HepG2 (cell line): ENCODE results near the gene BAHCC1. TPM values are rescaled to one million over a fixed set of nuclear protein-coding genes. Genes with fewer than 3 reads are reported as not detected.

Source experiments
- ARNT ChIP-seq: fragments of 450-650 bp; IDR thresholded peaks from 2 replicates; pipeline ENCODE4 v1.6.1; 2017
- CHD4 ChIP-seq: fragments of 200-600 bp; sonication (generic); IDR thresholded peaks from 2 replicates; pipeline ENCODE4 v1.7.0; 2017; ENCODE audit warnings: mild to moderate bottlenecking, low read length, borderline replicate concordance
- FLYWCH1 ChIP-seq: sonication (generic); formaldehyde crosslinking; IDR thresholded peaks from 2 replicates; pipeline ENCODE4 v1.8.1; 2023; ENCODE audit warnings: mild to moderate bottlenecking, missing genetic modification reagents
- KIAA2018 ChIP-seq: sonication (generic); formaldehyde crosslinking; IDR thresholded peaks from 2 replicates; pipeline ENCODE4 v1.5.0; 2020; ENCODE audit warnings: mild to moderate bottlenecking, missing genetic modification reagents, borderline replicate concordance
- MXD1 ChIP-seq: sonication (generic); formaldehyde crosslinking; IDR thresholded peaks from 2 replicates; pipeline ENCODE4 v1.4.0; 2020; ENCODE audit warnings: mild to moderate bottlenecking, missing genetic modification reagents
- RNF219 ChIP-seq: sonication (generic); formaldehyde crosslinking; IDR thresholded peaks from 2 replicates; pipeline ENCODE4 v1.5.0; 2020; ENCODE audit warnings: mild to moderate bottlenecking, missing genetic modification reagents
- SAFB2 ChIP-seq: sonication (generic); formaldehyde crosslinking; IDR thresholded peaks from 2 replicates; pipeline ENCODE4 v1.5.1; 2020; ENCODE audit warnings: missing genetic modification reagents, low read depth, mild to moderate bottlenecking, borderline replicate concordance
- TFAP4 ChIP-seq: sonication (generic); IDR thresholded peaks from 2 replicates; pipeline ENCODE4 v1.6.1; 2016; ENCODE audit warnings: low read depth, borderline replicate concordance
- WIZ ChIP-seq: sonication (generic); formaldehyde crosslinking; IDR thresholded peaks from 2 replicates; pipeline ENCODE4 v1.5.1; 2020; ENCODE audit warnings: mild to moderate bottlenecking, missing genetic modification reagents
- ZBTB38 ChIP-seq: sonication (generic); formaldehyde crosslinking; IDR thresholded peaks from 2 replicates; pipeline ENCODE4 v1.5.1; 2020; ENCODE audit warnings: mild to moderate bottlenecking, missing genetic modification reagents
- ZNF292 ChIP-seq: sonication (generic); formaldehyde crosslinking; IDR thresholded peaks from 2 replicates; pipeline ENCODE4 v1.8.1; 2022; ENCODE audit warnings: mild to moderate bottlenecking, low read depth, missing genetic modification reagents, borderline replicate concordance
- polyA plus RNA-seq, 8 experiments: library from polyadenylated mRNA; depleted of rRNA in 3 of 8; stranded (reverse) in 7 of 8; unstranded in 1 of 8; fragments of >200 nt; fragmentation: Illumina TruSeq in 4 of 8; extraction: Trizol in 4 of 8; gene quantifications; 2 replicates each; pipeline versions ENCODE4 v1.2.1 to v1.2.3, GENCODE V29; 2011 to 2016; ENCODE audit warnings: low read depth in 4 of 8, missing spikeins in 1 of 8, mixed read lengths in 1 of 8; ENCODE audit not compliant: insufficient read depth in 1 of 8
- total RNA-seq, 5 experiments: library from RNA; depleted of rRNA; stranded (reverse); fragments of >200 nt; fragmentation: Illumina TruSeq; extraction: Trizol; gene quantifications; 2 replicates each; pipeline ENCODE4 v1.2.3, GENCODE V29; 2016; ENCODE audit warnings: low read depth in 1 of 5

Gene BAHCC1
- total and polyA plus RNA-seq, 2 of the 13 experiments (the other 11 are each of a cell fraction or from before 2014, with no cell fraction given) = 1.4 to 1.7 TPM

- no peak for TF ChIP-seq WIZ (CRISPR knock-in tag)
- TF ChIP-seq ZBTB38 (CRISPR knock-in tag) = no peak
- no peak for TF ChIP-seq FLYWCH1 (CRISPR knock-in tag)
- no peak for TF ChIP-seq RNF219 (CRISPR knock-in tag)
- no peak for TF ChIP-seq MXD1 (CRISPR knock-in tag)
- no peak for TF ChIP-seq ZNF292 (CRISPR knock-in tag)
- TF ChIP-seq TFAP4 = no peak
- TF ChIP-seq KIAA2018 = no peak
- no peak for TF ChIP-seq SAFB2 (CRISPR knock-in tag)
- no peak for TF ChIP-seq ARNT
- TF ChIP-seq CHD4 = no peak
These were observed 7.9 kb upstream of the BAHCC1 start (continued) for GRCh38 chr17:81387100-81388090.
